Measurements from ENCODE around the gene LMO2.
A peak's percentile ranks its signal among the peaks of the same experiment; 100 is the strongest.

LMO2 gene

GRCh38 chr11:33889821-33890378, 2.0 kb downstream of the LMO2 start:
- DNase-seq: no peak

DNA sequence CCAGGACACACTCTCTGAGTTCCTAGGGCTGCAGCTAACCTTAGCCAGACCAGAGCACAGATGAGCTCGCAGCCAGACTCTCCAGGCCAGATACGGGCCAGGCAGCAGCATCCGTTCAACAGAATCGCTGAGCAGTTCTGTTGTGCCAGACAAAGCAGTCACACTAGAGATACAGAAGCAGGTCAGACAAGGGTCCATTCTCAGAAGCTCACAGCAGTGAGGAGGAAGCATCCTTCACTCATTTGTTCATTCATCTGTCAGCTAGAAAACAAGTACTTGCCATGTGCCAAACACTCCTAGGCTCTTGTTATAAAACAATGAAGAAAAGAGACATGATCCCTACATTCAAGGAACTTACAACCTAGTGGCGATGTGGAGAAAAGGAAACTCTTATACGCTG, 2.6 kb downstream of the LMO2 start:
- DNase-seq: no peak

DNA sequence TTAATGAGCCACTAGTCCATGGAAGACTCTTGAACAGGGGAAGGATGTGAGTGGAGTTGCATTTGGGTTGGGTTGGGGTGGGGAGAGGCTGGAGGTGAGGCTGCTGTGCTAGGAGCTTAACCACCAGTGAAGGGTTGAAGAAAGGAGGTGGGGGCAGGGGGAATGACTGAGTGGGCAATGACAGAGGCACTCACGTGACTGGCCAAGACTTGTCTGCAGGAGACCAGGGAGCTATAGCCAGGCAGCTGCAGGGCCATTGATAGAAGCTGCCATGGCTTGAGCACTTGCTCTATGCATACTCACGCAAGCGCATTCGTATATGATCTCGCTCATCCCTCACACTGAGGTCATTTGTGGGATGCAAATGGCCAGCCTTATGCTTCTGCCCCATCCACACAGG, 4.0 kb downstream of the LMO2 start:
- DNase-seq: no peak

DNA sequence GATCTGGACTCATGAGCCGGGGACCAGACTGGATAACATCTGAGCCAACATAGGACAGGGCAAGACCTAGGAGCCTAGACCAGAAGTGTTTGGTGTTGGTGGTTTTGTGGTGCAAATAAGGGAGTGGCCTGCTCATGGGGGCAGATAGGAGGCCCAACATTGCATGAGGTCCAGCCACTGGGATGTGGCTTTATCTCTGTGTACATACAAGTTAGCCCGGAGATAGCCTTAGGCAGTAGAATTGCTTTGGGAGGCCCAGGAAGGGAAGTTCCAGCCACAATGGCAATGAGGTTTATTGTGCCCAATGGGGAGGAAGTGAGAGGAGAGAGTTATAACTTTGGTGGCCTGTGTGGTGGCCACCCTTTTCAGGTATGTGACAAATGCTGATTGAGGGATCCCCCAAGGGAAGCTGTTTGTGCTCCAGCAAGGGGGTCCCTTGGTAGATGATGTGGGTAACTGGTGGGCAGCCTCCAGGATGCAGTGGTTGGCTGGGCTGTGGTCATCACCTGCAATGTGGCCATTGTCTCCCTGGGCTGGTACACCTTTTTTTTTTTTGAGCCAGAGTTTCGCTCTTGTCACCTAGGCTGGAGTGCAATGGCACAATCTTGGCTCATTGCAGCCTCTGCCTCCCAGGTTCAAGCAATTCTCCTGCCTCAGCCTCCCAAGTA, 6.4 kb downstream of the LMO2 start:
- no peak for DNase-seq

DNA sequence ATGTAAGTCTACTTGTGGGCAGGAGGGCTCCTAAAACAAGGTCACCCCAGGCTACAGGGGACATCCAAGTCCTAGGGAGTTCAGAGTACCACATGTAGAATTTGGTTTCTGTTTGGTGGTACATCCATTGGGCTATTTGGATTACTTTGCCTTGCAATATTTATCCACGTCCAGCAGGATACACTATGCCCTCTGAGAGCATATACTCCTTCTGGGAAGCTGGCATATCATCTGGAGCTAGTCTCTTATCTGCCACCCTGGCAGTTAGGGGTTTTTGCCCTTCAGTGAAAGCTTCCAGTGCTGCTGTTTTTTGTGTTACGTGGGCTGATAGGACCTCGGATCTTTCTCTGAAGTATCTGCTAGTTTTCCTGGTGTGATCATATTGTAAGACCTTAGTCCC, 7.3 kb downstream of the LMO2 start:
- DNase-seq: no peak

GRCh38 chr11:33884035-33884434, 7.8 kb downstream of the LMO2 start:
- no peak for DNase-seq

GRCh38 chr11:33881651-33882503, 10.0 kb downstream of the LMO2 start:
- DNase-seq: no peak

GRCh38 chr11:33880979-33881378, 10.9 kb downstream of the LMO2 start:
- no peak for DNase-seq

GRCh38 chr11:33879375-33879774, 12.5 kb downstream of the LMO2 start:
- no peak for DNase-seq

DNA sequence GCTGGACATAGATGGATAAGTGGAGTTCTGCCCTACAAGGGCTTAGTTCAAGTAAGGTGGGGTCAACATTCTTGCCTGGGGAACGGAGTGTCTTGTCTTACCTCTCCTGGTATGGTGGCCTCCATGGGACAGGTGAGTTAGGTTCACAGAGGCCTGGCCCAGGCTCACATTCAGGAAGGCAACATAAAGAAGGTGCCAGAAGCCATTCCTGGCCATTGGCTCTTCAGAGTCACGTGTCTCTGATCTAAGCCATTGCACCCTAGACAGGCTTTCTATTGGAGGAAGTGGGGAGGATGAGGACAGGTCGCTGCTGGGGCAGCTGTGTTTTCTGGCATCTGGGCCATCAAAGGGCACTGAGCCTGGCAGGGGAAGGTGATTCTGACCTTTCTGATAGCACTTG, 14.8 kb downstream of the LMO2 start:
- no peak for DNase-seq

DNA sequence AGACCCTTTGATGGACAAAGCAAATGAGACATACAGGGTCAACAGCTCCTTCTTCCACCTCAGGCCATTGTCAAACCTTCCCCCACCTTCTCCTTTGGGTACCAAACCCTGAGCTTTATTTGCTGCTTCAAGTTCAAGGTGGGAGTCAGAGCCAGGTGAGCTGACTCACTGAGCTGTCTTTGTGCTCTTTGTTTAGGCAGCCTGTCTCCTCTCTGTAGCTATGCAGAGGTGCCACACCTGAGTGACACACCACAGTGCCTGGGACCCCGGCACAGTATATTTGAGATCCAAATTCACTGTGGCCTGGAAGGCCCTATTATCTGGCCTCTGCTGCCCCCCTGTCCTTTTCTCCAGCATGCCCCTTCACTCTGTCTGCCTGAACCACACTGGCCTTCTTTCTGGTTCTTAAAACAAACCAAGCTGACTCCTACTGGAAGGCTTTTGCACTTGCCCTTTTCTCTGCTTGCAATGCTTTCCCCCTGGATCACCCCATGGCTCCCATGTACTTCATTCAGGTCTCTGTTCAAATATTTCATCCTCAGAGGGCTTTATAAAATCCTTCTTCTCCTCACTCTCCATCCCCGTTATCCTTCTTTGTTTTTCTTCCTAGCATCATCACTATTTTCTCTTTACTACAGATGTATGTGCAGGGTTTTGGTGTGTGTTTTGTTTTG, 16.1 kb downstream of the LMO2 start:
- DNase-seq: peak in 4 of 56 donors; percentile 16 to 27 (median 22)

DNA sequence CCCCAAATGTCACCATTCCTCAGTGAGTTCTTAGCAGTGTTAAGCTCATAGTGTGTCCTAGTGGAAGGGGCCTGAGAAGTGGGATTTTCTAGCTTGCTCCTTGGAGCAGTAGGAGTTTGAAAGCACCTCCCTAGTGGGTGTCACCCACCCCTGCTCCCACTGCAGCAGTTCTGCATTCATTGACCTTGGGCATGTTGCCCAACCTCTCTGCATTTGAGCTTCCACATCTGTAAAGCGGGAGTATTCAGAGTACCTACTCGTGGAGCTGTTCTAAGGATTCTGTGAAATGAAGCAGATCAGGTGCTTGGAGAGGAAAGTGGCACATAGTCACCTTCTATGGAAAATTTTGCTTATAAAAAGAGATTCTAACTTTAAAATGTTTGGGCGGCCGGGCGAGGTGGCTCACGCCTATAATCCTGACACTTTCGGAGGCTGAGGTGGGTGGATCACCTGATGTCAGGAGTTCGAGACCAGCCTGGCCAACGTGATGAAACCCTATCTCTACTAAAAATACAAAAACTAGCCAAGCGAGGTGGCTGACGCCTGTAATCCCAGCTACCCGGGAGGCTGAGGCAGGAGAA, 16.9 kb downstream of the LMO2 start:
- DNase-seq: peak in 2 of 56 donors; percentile 10 to 39

- no peak for DNase-seq
These were observed 17.4 kb downstream of the LMO2 start for GRCh38 chr11:33874433-33874832.

- DNase-seq: peak in 10 of 56 donors; percentile 7 to 53 (median 32)
These were observed 22.1 kb downstream of the LMO2 start for GRCh38 chr11:33869481-33870422.

- peak in 1 of 56 donors; percentile 15 for DNase-seq
These were observed 23.0 kb downstream of the LMO2 start for GRCh38 chr11:33868647-33869461.

GRCh38 chr11:33867996-33868646, 23.8 kb downstream of the LMO2 start:
- no peak for DNase-seq

DNA sequence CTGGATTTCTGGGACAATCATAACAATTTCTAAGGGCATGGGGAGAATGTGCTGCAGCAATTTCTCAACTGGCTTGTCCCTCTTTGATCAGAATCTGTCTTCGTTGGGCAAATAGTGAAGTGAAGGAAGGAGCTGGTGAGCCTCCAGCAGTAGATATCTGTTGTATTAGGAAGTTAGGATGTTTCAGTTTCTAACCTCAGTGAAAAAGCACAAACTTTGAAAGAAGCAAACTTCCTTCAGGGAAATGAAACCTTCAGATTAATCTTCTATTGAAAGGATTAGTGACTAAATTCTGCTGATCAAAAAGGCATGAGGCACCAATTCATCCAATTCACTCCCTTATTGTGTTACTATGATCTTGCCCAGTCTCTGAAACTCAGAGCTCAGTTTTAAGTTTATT, 24.3 kb downstream of the LMO2 start:
- DNase-seq: no peak

DNA sequence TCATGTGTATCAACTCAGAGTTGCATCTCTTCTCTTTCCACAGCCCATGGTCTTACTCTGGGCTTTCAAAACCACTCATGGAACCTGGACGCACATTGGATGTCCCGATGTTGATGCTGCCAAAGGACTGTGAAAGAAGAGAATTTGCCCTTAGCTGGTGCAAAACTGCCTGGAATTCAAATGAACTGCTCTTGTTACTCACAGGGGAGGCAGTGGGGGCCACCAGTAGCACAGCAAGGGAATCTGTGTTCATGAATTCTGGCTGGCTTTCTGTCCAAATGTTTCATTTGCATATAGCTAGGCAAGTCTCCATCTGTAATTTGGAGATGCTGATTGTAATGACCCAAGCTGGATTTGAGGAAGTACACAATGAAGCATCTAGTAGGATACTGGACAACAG, 24.9 kb downstream of the LMO2 start:
- DNase-seq: peak in 5 of 56 donors; percentile 18 to 37 (median 19)

- DNase-seq: no peak
These were observed 27.4 kb downstream of the LMO2 start for GRCh38 chr11:33864479-33864878.

Measured in nucleus accumbens (tissue), 56 donors.